Skeletal muscle tissue (tissue), 4 donors: Measurements from ENCODE around the gene MC2R. TPM values are rescaled to one million over a fixed set of nuclear protein-coding genes. Genes with fewer than 3 reads are reported as not detected.
"Not testable (repeated sequence)": the region's sequence is repeated elsewhere in the genome, so short reads cannot be mapped to it uniquely, and the experiment has no call there.

Experiments
- H3K27ac ChIP-seq: one replicate; pipeline ENCODE4 v1.7.0; 2013; ENCODE audit warnings: mild to moderate bottlenecking, low read depth, low read length, inconsistent platforms
- H3K27me3 ChIP-seq, 3 donors: one replicate each; pipeline ENCODE4 v1.7.0; 2013; ENCODE audit warnings: low read length in 3 of 3; ENCODE audit not compliant: control insufficient read depth in 3 of 3, insufficient read depth in 3 of 3
- H3K36me3 ChIP-seq, 3 donors: one replicate each; pipeline ENCODE4 v1.7.0; 2013; ENCODE audit warnings: low read length in 3 of 3; ENCODE audit not compliant: control insufficient read depth in 3 of 3, insufficient read depth in 3 of 3
- H3K4me1 ChIP-seq, 3 donors: one replicate each; pipeline ENCODE4 v1.7.0; 2013; ENCODE audit warnings: low read length in 3 of 3, mild to moderate bottlenecking in 3 of 3; ENCODE audit not compliant: control insufficient read depth in 3 of 3, insufficient read depth in 3 of 3
- H3K4me3 ChIP-seq, 3 donors: one replicate each; pipeline ENCODE4 v1.7.0; 2013; ENCODE audit warnings: low read length in 3 of 3
- H3K9ac ChIP-seq, 3 donors: one replicate each; pipeline ENCODE4 v1.7.0; 2013; ENCODE audit warnings: low read length in 3 of 3, mild to moderate bottlenecking in 3 of 3, moderate library complexity in 2 of 3, low read depth in 1 of 3
- H3K9me3 ChIP-seq, 3 donors: one replicate each; pipeline ENCODE4 v1.7.0; 2013; ENCODE audit warnings: low read length in 3 of 3; ENCODE audit not compliant: control insufficient read depth in 3 of 3
- total RNA-seq: library from RNA; depleted of rRNA; stranded (reverse); fragments of >200 nt; gene quantifications from one replicate; pipeline ENCODE4 v1.2.3, GENCODE V29; 2014
- donor health status: Osteomylitis.

MC2R gene
- total RNA-seq, 1 donor from 2014 or later, result not detected

DNA sequence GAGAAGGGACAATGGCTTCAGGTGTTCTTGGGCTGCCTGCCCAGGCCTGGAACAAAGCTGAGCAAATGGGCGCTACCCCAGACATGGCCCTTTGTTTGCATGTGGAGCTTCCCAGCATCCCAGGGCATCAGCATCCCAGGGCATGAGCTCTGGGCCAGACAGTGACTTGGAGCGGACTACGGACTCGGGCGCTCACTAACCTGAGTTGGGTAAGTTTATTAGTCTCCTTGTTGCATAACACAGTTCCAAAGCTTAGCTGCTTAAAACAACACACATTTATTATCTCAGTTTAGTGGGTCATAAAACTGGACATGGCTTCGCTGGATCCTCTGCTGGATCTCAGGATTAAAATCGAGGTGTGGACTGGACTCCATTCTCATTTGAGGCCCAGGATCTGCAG lies 35.8 kb downstream of the MC2R start:
- no peaks in the 10 kb centered on the region for H3K9me3 ChIP-seq
- no peak overlapping the region for H3K27ac ChIP-seq
- H3K9ac ChIP-seq, result no peak overlapping the region
- H3K36me3 ChIP-seq, result no peaks in the 10 kb centered on the region
- H3K4me1 ChIP-seq, result no peaks in the 10 kb centered on the region
- H3K4me3 ChIP-seq, result no peak overlapping the region
- H3K27me3 ChIP-seq, result no peaks in the 10 kb centered on the region

DNA sequence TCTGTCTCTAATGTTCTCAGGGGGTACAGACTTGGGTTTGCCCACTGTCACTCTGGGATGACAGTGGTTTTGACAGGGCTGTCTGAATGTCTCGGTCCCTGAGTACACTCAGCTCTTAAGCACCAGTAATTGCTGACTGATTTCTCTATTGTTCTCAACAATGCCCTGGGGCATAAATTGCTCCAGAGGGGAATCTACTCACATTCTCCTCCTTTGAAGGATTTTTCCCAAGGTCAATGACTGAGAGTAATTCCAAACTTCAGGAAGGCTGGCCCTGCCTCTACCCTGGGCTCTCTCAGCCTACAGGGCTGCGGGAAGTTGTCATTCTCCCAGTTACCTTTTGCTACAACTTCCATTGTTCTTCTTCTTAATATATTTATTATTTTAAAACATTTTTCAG lies 36.5 kb downstream of the MC2R start:
- Histone ChIP-seq H3K27me3 (no peaks in the 10 kb centered on the region), H3K27ac (no peak overlapping the region), H3K9ac (no peak overlapping the region), H3K36me3 (no peaks in the 10 kb centered on the region), H3K9me3 (no peaks in the 10 kb centered on the region), H3K4me3 (no peak overlapping the region), H3K4me1 (no peaks in the 10 kb centered on the region)

DNA sequence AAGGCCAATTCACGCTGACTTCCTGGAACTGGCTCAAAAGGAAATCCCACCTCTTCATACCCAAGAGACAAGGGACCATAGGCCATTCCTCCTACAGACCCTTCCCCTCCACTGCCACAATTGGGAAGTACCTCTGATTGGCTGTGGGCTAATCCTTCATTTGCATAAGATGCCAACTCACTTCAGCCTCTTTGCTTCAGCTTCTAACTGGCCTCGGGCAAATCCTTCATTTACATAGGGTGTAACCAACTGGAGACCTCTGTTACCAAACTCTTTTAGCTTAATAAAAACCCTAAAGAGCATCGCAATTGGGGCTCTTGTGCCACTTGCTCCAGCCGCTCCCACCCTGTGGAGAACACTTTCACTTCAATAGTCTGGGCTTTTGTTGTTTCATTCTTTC lies 38.2 kb downstream of the MC2R start:
- Histone ChIP-seq H3K27me3 (peaks cover 0 to 5% (median 0%) of the 10 kb centered on the region in 3 donors), H3K36me3 (no peaks in the 10 kb centered on the region), H3K4me1 (no peaks in the 10 kb centered on the region), H3K4me3 (no peak overlapping the region), H3K27ac (no peak overlapping the region), H3K9me3 (no peaks in the 10 kb centered on the region), H3K9ac (no peak overlapping the region)

DNA sequence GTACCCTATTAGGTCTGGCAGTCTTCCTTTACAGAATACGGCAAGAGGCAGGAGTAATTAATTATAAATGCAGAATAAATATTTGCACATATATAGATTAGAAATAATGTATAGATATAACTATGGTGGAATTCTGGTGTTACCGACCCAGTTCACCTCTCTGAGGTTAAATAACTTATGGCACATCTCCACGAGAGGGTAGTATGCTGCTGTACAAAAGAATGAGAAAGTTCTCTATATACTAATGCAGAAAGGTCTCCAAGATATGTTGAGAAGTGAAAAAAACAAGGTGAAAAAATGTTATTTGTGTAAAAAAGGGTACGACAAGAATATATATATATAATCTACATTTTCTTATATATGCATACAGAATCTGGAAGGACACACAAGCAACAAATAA lies 40.8 kb downstream of the MC2R start:
- peaks cover 10 to 24% (median 15%) of the 10 kb centered on the region in 3 donors for H3K27me3 ChIP-seq

DNA sequence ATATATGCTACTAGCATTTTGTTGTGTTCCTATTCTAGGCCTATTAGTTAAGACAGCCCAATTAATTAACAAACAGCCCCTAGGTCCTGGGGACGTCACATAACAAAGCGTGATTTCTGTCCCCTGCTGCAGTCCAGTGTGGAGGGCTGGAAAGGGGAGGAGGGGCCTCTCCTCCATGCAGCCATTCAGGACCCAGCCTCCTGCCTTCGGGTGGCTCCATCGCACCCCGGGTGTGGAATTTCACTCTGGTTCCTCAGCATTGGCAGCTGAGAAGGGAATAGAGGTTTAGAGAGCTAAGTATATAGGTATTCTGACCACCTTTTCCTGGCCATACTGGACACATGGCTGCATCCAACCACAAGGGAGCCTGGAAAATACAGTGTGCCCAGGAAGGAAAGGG lies 42.4 kb downstream of the MC2R start:
- Histone ChIP-seq H3K4me1 (no peaks in the 10 kb centered on the region), H3K4me3 (no peak overlapping the region), H3K9ac (no peak overlapping the region), H3K27me3 (peaks cover 19 to 35% (median 25%) of the 10 kb centered on the region in 3 donors), H3K27ac (no peak overlapping the region), H3K9me3 (no peaks in the 10 kb centered on the region), H3K36me3 (no peaks in the 10 kb centered on the region)

More for the DNA sequence above, 40.8 kb downstream of the MC2R start:
- Histone ChIP-seq H3K27ac (no peak overlapping the region), H3K9ac (no peak overlapping the region), H3K4me1 (no peaks in the 10 kb centered on the region), H3K36me3 (no peaks in the 10 kb centered on the region), H3K9me3 (no peaks in the 10 kb centered on the region), H3K4me3 (no peak overlapping the region)

DNA sequence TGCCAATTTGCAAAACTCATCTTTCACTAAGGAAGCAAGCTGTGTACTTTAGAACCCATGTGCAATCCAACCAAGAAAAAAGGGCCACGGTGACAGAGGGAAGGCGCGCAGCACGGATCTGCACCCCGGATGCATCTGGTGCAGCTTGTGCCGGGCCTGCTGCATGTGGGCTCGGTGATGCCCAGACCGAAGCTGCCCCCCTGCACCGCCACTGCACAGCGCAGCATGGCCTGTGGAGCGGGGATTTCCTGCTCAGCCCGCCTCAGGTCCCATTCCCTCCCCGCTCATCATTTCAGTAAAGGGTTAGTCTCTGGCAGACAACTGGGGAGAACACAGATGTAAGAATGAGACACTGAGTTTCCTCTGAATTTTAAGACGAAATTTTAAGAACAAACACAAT lies 43.0 kb downstream of the MC2R start:
- peaks cover 19 to 35% (median 28%) of the 10 kb centered on the region in 3 donors for H3K27me3 ChIP-seq
- no peak overlapping the region for H3K27ac ChIP-seq
- no peaks in the 10 kb centered on the region for H3K4me1 ChIP-seq
- no peaks in the 10 kb centered on the region for H3K36me3 ChIP-seq
- H3K9ac ChIP-seq, result no peak overlapping the region
- no peak overlapping the region for H3K4me3 ChIP-seq
- no peaks in the 10 kb centered on the region for H3K9me3 ChIP-seq

DNA sequence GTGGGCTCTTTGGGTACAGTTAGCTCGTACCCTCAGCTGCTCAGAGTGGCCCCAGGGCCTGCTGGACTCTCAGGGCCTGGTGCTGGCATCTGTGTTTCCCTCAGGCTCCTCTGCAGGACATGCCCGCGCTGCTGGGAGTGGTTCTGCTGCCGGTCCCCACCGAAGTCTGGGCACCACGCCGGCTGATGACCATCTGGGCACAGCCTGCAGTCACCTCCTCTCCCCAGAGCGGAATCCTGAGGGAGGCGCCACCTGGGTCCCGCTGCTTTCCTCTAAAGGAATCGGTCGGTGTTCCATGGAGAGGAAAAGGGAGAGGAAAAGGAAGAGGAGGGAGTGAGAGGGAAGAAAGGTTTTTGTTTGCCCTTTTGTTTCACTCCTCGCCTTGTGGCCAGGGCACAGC lies 43.6 kb downstream of the MC2R start:
- no peak overlapping the region for H3K27ac ChIP-seq
- no peaks in the 10 kb centered on the region for H3K4me1 ChIP-seq

DNA sequence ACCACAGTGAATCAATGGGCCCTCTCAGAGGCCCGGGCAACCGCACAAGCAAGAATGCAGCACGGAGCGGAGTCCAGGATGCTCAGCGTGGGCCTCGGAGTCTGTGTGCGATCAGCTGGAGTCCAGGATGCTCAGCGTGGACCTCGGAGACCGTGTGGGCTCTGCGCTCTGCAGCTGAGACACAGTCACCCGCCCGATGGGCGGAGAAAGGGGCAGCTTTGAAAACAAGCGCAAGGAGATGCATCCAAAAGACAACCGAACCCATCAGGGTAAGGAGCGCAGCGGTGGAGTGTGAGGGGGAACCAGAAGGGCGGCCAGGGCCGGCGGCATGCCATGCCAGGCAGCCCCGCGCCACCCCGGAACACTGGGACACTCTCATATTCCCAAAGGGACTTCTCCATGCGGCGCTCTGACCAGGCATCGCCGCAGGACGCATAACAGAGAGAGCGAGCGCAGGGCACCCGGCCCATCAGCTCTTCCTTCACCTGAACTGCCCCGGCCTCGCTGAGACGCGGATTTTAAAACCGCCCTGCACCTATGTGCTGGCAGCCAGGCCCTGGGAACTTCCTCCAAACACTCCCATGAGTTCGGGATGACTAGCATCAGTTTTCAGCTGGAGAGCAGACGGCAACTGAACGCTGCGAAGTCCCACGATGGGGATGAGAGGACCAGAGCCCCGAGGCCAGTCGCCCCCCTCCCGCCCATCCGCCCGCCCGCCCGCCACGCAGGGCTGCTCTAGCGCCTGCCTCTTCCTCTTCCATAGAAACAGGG lies 46.6 kb downstream of the MC2R start:
- Histone ChIP-seq H3K9me3 (no peaks in the 10 kb centered on the region), H3K4me1 (no peaks in the 10 kb centered on the region), H3K27me3 (peaks cover 23 to 37% (median 28%) of the 10 kb centered on the region in 3 donors), H3K36me3 (no peaks in the 10 kb centered on the region), H3K4me3 (no peak overlapping the region), H3K9ac (no peak overlapping the region), H3K27ac (no peak overlapping the region)

More for the DNA sequence above, 43.6 kb downstream of the MC2R start:
- H3K9me3 ChIP-seq, result no peaks in the 10 kb centered on the region
- H3K27me3 ChIP-seq, result peaks cover 19 to 35% (median 28%) of the 10 kb centered on the region in 3 donors
- no peak overlapping the region for H3K4me3 ChIP-seq
- H3K9ac ChIP-seq, result no peak overlapping the region
- H3K36me3 ChIP-seq, result no peaks in the 10 kb centered on the region

DNA sequence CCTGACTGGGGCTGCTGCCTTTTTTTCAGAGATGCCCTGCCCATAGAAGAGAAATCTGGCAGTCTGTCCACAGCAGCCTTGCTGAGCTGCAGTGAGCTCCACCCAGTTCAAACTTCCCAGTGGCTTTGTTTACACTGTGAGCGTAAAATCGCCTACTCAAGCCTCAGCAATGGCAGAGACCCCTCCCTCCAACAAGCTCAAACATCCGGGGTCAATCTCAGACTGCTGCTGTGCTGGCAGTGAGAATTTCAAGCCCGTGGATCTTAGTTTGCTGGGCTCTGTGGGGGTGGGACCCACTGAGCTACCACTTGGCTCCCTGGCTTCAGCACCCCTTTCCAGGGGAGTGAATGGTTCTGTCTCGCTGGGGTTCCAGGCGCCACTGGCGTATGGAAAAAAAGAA lies 52.4 kb downstream of the MC2R start:
- not testable (repeated sequence) for H3K27me3 ChIP-seq, H3K9me3 ChIP-seq, H3K4me1 ChIP-seq, H3K9ac ChIP-seq, H3K4me3 ChIP-seq, H3K27ac ChIP-seq, H3K36me3 ChIP-seq

DNA sequence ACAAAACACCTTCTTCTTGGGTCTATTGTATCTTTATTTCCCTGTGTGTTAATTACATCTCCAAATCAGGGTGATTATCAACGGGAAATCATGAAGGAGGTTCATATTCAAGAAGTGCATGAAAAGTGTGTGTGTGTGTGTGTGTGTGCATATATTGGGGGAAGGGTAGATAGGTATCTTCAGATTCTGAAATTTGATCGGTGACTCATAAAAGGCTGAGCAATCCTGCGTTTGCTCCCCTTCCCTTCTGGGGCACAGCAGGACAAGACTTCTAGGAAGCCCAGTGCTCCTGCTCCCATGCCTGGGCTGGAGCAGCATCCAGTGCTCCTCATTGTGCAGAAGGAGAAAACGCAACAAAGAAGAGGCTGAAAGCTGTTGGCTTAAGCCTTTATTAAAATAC lies 65.5 kb downstream of the MC2R start:
- Histone ChIP-seq H3K27me3 (no peaks in the 10 kb centered on the region), H3K4me1 (no peaks in the 10 kb centered on the region), H3K9me3 (peaks cover 0 to 7% (median 5%) of the 10 kb centered on the region in 3 donors), H3K4me3 (no peak overlapping the region), H3K36me3 (no peaks in the 10 kb centered on the region), H3K27ac (no peak overlapping the region), H3K9ac (no peak overlapping the region)
